Measurements from ENCODE around the gene CTRB2.

GRCh38 chr16:75241412-75241811 lies 34.5 kb upstream of the CTRB2 start:
- no peak for TF ChIP-seq POLR2A (IDR thresholded peaks at IDR 0.05; ENCODE audit: low read depth, low read length)
- no peak for TF ChIP-seq TAF1 (IDR thresholded peaks at IDR 0.05; ENCODE audit: borderline replicate concordance, low read depth, low read length)
- TF ChIP-seq POLR2AphosphoS5 (IDR thresholded peaks at IDR 0.05; ENCODE audit: low read depth, low read length) = no peak
